ENCODE results near the gene ATXN7L1. TPM values are rescaled to one million over a fixed set of nuclear protein-coding genes. Genes with fewer than 3 reads are reported as not detected.

Gene ATXN7L1
- total RNA-seq, 1 donor from 2014 or later: 16.2 TPM

DNA sequence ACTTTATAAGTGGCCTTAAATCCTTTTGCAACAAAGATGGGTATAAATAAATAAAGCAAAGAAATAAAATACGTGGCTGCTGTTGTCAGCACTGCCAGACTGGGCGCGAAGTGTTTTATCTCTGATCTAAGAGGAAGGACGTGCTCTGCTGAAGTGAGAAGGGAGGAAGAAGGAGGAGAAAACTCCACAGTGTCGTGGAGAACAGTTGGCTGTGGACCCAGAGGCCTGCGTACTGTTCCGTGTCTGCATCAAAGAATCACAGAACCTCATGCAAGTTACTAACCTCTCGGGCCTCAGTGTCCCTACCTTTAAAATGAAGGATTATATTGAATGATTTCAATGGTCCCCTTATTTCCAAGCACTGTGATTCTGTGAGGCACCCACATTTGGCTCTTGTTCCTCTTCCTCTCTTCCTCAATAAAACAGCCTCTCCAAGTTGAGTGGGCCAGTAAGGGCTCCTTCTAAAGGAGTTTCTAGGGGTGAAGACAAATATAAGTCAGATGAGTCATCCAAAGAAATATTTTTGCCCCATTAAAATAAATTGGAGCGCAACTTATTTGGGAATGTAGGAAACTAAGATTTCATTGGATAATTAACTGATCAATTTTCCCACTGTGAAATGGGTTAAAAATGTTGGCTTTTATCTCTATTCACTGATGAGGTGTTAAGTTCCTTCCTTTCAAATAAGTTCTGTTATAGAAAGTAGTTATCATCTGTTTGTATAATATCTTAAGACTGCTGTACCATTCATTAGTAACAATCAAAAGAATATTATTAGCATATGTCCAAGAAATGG, 168.2 kb downstream of the ATXN7L1 start:
- TF ChIP-seq, protein P1, sequence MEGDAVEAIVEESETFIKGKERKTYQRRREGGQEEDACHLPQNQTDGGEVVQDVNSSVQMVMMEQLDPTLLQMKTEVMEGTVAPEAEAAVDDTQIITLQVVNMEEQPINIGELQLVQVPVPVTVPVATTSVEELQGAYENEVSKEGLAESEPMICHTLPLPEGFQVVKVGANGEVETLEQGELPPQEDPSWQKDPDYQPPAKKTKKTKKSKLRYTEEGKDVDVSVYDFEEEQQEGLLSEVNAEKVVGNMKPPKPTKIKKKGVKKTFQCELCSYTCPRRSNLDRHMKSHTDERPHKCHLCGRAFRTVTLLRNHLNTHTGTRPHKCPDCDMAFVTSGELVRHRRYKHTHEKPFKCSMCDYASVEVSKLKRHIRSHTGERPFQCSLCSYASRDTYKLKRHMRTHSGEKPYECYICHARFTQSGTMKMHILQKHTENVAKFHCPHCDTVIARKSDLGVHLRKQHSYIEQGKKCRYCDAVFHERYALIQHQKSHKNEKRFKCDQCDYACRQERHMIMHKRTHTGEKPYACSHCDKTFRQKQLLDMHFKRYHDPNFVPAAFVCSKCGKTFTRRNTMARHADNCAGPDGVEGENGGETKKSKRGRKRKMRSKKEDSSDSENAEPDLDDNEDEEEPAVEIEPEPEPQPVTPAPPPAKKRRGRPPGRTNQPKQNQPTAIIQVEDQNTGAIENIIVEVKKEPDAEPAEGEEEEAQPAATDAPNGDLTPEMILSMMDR (IDR thresholded peaks at IDR 0.05): no peak
- TF ChIP-seq POLR2AphosphoS5 (IDR thresholded peaks at IDR 0.05; ENCODE audit: insufficient read depth in 1 of 2, low read depth in 1 of 2): no peak
- TF ChIP-seq POLR2A (IDR thresholded peaks at IDR 0.05): no peak
- intact Hi-C loops (cut with DNase I): no loop called here
- no peak for DNase-seq (ENCODE audit: extremely low spot score in 2 of 2)
- Histone ChIP-seq H3K27me3 (no peaks in the 10 kb centered on the region), H3K4me1 (peaks cover 14% of the 10 kb centered on the region), H3K4me3 (no peak overlapping the region), H3K27ac (no peak overlapping the region), H3K36me3 (no peaks in the 10 kb centered on the region), H3K9me3 (peaks cover 7% of the 10 kb centered on the region)

- H3K9me3 ChIP-seq: peaks cover 7% of the 10 kb centered on the region
- H3K4me1 ChIP-seq: peaks cover 14% of the 10 kb centered on the region
- intact Hi-C loops (cut with DNase I): no loop called here
- no peak overlapping the region for H3K4me3 ChIP-seq
- H3K27ac ChIP-seq: no peak overlapping the region
- no peak for DNase-seq (ENCODE audit: extremely low spot score in 2 of 2)
- no peaks in the 10 kb centered on the region for H3K36me3 ChIP-seq
- no peaks in the 10 kb centered on the region for H3K27me3 ChIP-seq
- TF ChIP-seq POLR2A (IDR thresholded peaks at IDR 0.05): no peak
- TF ChIP-seq POLR2AphosphoS5 (IDR thresholded peaks at IDR 0.05; ENCODE audit: insufficient read depth in 1 of 2, low read depth in 1 of 2): no peak
- TF ChIP-seq, protein P1 (IDR thresholded peaks at IDR 0.05): no peak
Measured at GRCh38 chr7:105707381-105707780, 169.0 kb downstream of the ATXN7L1 start.

DNA sequence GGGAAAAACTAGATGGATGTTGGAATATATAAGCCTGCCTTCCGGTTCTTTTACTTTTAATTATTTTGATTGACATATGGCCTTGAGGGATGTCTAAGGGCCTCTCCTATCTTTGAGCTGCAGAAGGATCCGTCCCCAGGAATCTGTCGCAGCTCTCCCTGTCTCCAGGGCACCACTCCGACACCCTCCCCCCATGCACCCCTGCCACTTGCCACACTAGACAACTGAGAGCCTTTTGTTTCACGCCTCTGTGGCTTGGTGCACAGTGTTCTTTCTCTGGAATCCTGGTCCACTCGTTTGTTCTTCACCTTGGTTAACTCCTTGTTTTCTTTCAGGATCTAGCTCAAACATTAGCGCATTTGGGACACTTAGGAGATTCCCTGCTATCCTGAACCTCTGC, 171.0 kb downstream of the ATXN7L1 start:
- H3K4me3 ChIP-seq: no peak overlapping the region
- no peak for DNase-seq (ENCODE audit: extremely low spot score in 2 of 2)
- TF ChIP-seq POLR2A (IDR thresholded peaks at IDR 0.05) (no peak), POLR2AphosphoS5 (IDR thresholded peaks at IDR 0.05; ENCODE audit: insufficient read depth in 1 of 2, low read depth in 1 of 2) (no peak)
- TF ChIP-seq, protein P1 (IDR thresholded peaks at IDR 0.05): no peak

GRCh38 chr7:105703207-105703930, 173.0 kb downstream of the ATXN7L1 start:
- peaks cover 13% of the 10 kb centered on the region for H3K4me1 ChIP-seq
- no peaks in the 10 kb centered on the region for H3K36me3 ChIP-seq
- intact Hi-C loops (cut with DNase I): no loop called here
- DNase-seq (ENCODE audit: extremely low spot score in 2 of 2): no peak
- H3K27ac ChIP-seq: no peak overlapping the region
- H3K4me3 ChIP-seq: no peak overlapping the region
- TF ChIP-seq, protein P1 (IDR thresholded peaks at IDR 0.05): no peak
- TF ChIP-seq POLR2A (IDR thresholded peaks at IDR 0.05) (no peak), POLR2AphosphoS5 (IDR thresholded peaks at IDR 0.05; ENCODE audit: insufficient read depth in 1 of 2, low read depth in 1 of 2) (no peak)
- H3K9me3 ChIP-seq: no peaks in the 10 kb centered on the region
- no peaks in the 10 kb centered on the region for H3K27me3 ChIP-seq

More for the DNA sequence above, 171.0 kb downstream of the ATXN7L1 start:
- intact Hi-C loops (cut with DNase I): no loop called here
- Histone ChIP-seq H3K4me1 (peaks cover 14% of the 10 kb centered on the region), H3K9me3 (no peaks in the 10 kb centered on the region), H3K27ac (no peak overlapping the region), H3K27me3 (no peaks in the 10 kb centered on the region), H3K36me3 (no peaks in the 10 kb centered on the region)
